ENCODE results near the gene CACYBP. TPM values are rescaled to one million over a fixed set of nuclear protein-coding genes. Genes with fewer than 3 reads are reported as not detected.
A peak's percentile ranks its signal among the peaks of the same experiment; 100 is the strongest.

CACYBP gene
- total and polyA plus RNA-seq, 2 of the 13 experiments (the other 11 are each of a cell fraction or from before 2014, with no cell fraction given) = 18.4 to 183 TPM

GRCh38 chr1:174953285-174954072 is 46.3 kb upstream of the CACYBP start:
- Histone ChIP-seq H3K27me3 (ENCODE audit: control insufficient read depth in 1 of 2, insufficient read depth in 2 of 2, low read length in 2 of 2) (no peaks in the 10 kb centered on the region), H3K36me3 (replicated peaks in 1 of 2; ENCODE audit: control insufficient read depth in 1 of 2, insufficient read depth in 2 of 2, low read length in 2 of 2) (no peaks in the 10 kb centered on the region), H2AFZ (ENCODE audit: low read length) (no peak overlapping the region), H3K4me2 (ENCODE audit: low read depth, low read length) (peak overlapping the region; percentile 56), H3K4me1 (ENCODE audit: insufficient read depth, low read length) (peaks cover 37% of the 10 kb centered on the region), H3K79me2 (ENCODE audit: insufficient read depth, low read length) (no peaks in the 10 kb centered on the region), H4K20me1 (ENCODE audit: insufficient read depth, low read length) (no peaks in the 10 kb centered on the region), H3K27ac (ENCODE audit: extremely low read length, insufficient read depth, low read length) (peak overlapping the region; percentile 53), H3K9ac (ENCODE audit: insufficient read depth, low read depth, low read length) (0 out of 2 replicates have a peak overlapping the region, but pooled peaks have one; percentile 36), H3K9me3 (ENCODE audit: low read length) (no peaks in the 10 kb centered on the region), H3K4me3 (replicated peaks in 1 of 3; ENCODE audit: insufficient read depth in 1 of 3, low read depth in 2 of 3, low read length in 3 of 3) (peak overlapping the region in 2 of 3 experiments; percentile 12 to 17; a peak in 1 of 6 replicates)
- intact Hi-C loops (cut with micrococcal nuclease; ENCODE audit: unreplicated experiment) (loop anchor here (1.0 to 5.0 kb wide), 3 partner anchors 10 to 44 kb away; partner anchors contain the start of gene CACYBP), in situ Hi-C loops (cut with HindIII; ENCODE audit: extremely low pct_ligation_motif_present, low pct_unique_long_range_greater_than_20kb) (no loop called here)
- FAIRE-seq (peak; percentile 23), ATAC-seq (peak; percentile 91), DNase-seq (ENCODE audit: low spot score) (peak; percentile 62)
- 8% methylated on average over 11 of the region's 11 CpGs for WGBS (ENCODE audit: low lambda C conversion rate)
- no TSS peak for BruUV-seq (replicated peaks)
- ChIA-PET POLR2A (interaction anchor here (0.6 to 2.3 kb wide), 6 partner anchors 10 to 59 kb away, joined by 3 to 21 read pairs (median 4); partner anchors contain the start of gene CACYBP), CTCF (ENCODE audit: low intra/inter-chr PET ratio, low total read pairs) (no interaction called here)
- TF ChIP-seq ZMYM4 (CRISPR knock-in tag; IDR thresholded peaks at IDR 0.05) (no peak), ZHX2 (IDR thresholded peaks at IDR 0.05; ENCODE audit: low read depth) (no peak), ZHX2 (CRISPR knock-in tag; IDR thresholded peaks at IDR 0.05; ENCODE audit: borderline replicate concordance) (no peak), ISL2 (CRISPR knock-in tag; IDR thresholded peaks at IDR 0.05) (no peak), ZHX1 (CRISPR knock-in tag; IDR thresholded peaks at IDR 0.05; ENCODE audit: low read depth) (no peak), ASH2L (IDR thresholded peaks at IDR 0.05; ENCODE audit: insufficient read length, low read depth, low read length) (peak; percentile 16), CEBPB (IDR thresholded peaks at IDR 0.05; ENCODE audit: borderline replicate concordance, low read depth, low read length) (peak; percentile 39; the same call in 1 of the 2 replicates), ZNF326 (CRISPR knock-in tag; IDR thresholded peaks at IDR 0.05; ENCODE audit: borderline replicate concordance) (no peak), ZFP41 (CRISPR knock-in tag; IDR thresholded peaks at IDR 0.05; ENCODE audit: borderline replicate concordance) (no peak), JUND (CRISPR knock-in tag; IDR thresholded peaks at IDR 0.05) (no peak), TCF7 (IDR thresholded peaks at IDR 0.05; ENCODE audit: low read depth) (0 out of 2 replicates have a peak, but pooled peaks have one; percentile 17), CREB1 (IDR thresholded peaks at IDR 0.05) (no peak), CREB1 (CRISPR knock-in tag; IDR thresholded peaks at IDR 0.05) (0 out of 2 replicates have a peak, but pooled peaks have one; percentile 36)

All from HepG2 (cell line).